Measurements from ENCODE around the gene NIPAL4.
"Not testable (repeated sequence)": the region's sequence is repeated elsewhere in the genome, so short reads cannot be mapped to it uniquely, and the experiment has no call there.

NIPAL4 gene

DNA sequence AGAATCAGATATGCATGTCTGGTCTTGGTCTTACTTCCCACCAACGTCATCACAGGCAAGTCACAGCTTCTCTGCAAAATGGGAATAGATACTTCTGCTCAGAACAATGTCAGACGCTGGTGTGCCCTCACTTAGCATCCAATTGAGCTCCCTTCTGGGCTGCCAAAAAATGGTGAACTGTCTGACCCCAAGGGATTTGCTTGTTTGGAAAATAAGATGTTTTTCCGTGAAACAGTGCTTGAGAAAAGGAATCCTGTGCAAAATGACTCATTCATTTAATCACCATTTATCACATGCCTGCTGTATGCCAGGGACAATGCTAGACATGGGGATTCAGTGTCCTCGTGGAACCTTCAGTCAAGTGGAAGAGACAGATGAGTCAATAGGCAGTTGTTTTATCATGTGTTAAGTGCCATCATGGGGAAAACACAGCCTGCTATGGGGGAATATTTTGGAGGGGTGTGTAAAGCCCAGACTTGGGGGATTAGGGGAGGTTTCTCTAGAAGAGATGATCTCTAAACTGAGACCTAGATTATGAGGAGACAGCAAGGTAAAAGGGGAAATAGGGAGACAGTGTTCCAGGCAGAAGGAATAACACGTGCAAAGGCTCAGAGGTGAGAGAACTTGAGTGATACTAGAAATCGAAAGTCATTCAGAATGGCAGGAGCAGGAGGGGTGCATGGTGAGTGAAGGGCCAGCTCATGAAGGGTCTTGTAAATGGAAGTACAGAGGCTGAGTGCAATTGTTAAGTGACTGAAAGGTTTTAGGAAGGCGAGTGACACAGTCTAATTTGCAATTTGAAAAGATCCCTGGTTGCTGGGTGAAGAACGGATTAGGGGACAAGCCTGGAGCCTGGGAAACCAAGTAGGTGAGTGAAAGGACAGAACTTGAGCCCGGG is 3.9 kb downstream of the NIPAL4 start:
- DNase-seq = no peak

DNA sequence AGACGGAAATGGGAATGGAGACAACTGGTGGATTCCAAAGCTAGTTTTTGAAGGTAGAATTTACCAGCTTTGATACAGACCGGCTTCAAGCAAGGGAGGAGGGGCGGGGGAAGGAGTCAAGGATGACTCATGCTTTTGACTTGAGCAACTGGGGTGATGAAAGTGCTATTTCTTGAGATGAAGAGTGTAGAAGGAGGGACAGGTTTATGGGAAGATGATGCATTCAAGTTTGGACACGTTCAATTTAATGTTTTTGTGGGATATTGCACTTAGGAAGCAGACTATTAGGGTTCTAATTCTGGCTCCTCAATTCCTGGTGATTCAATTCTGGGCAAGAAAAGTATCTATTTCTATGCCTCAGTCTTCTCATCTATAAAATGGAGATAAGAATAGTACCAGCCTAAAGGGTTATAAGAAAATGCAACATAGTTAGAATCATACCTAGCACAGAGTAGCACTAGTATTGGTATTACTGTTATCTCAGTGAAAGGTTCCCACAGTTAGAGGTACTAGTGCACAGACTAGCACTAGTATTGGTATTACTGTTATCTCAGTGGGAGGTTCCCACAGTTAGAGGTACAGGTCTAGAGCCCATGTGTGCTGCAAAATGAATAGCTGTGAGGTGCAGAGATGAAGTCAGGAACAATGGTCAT is 4.6 kb downstream of the NIPAL4 start:
- peak; percentile 77 for DNase-seq

DNA sequence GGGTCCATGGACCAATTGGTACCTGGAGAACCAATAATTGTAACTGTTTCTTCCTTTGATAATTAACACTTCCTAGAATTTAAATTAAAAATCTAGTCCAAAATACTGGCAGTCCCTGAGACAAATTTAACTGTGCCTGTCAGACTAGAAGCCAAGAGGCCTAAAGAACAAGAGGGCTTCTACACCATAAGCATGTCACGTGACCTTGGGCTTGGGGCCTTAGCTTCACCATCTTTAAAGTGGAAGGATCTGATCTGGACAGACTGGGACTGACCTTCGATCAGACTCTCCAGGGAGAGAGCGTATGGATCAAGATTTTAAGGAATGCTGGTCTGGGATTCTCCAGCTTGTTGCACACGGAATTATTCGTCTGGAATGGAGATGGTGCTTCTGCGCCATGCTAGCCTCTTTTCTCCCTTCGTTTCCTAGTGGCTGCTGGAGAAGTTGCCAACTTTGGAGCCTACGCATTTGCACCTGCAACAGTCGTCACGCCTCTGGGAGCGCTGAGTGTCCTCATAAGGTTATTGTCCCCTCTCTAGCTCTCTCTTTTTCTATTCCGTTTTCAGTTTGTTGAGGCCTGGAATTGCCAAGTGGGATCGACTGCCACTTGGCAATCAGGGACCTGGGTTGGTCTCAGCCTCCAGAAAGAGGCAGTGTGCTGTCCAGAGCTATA is 8.4 kb downstream of the NIPAL4 start:
- no peak for DNase-seq

DNA sequence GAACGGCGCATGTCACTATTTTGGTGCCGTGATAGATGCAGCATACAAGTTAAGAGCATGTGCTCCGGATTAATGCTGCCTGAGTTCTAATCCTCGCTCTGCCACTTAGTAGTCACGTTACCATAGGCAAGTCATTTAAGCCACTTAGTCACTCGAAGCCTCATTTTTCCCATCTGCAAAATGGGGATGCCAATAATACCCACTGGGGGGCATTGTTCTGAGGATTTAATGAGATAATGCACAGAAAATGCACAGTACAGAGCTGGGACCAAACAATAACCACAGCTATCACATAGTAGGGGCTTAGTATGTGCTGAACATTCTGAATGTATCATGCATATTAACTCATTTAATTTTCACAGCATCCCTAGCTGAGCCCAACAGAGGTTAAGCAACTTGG is 9.1 kb downstream of the NIPAL4 start:
- DNase-seq = no peak

DNA sequence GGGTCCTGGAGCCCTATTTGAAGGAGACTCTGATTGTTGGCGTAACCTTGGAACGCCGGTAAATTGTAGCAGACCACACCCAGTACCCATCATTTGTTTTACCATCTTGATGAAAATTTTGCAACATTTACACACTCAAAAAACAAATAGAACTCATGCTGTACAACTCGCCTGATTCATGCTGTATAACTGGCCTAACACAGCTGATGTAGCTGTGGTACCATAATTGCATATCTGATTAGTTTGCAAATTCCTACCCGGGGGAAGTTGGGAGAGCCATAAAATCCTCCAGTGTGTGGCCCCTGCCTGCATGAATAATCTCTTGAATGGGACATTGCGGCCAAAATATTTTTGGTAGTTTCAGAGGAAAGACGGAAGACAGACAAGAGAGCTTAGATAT is 9.7 kb downstream of the NIPAL4 start:
- no peak for DNase-seq

DNA sequence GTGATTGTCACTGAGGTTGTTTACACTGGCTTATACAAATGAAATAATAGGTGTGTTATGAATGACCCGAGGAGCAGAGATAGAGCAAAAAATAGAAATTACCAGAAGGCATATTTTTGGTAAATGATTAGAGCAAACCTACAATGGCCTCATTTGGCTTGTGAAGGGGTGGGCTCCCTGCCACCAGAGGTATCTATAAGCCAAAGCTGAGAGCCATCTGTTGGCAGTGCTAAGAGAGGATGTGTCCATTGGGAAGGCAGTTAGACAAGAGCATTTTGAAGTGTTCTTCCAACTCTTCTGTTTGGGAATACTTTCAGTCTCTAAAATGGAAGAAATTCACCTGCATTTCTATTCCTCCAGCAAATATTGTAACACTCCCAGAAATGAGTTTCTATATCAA is 10.6 kb downstream of the NIPAL4 start:
- no peak for DNase-seq

DNA sequence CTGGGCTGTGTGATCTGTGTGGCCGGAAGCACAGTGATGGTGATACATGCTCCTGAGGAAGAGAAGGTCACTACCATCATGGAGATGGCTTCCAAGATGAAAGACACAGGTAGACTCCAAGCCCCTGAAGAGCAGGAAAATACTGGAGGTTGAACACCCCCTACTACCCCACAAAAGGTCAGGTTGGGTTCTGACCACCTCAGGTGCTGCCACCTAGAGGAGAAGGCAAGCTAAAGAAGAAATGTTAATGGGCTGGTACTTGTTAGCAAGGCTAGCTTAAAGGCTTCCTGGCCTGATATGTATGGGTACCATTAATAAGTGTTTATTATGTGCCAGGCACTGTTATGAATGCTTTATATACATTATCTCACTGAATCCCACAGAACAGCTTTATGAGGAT is 11.7 kb downstream of the NIPAL4 start:
- no peak for DNase-seq

DNA sequence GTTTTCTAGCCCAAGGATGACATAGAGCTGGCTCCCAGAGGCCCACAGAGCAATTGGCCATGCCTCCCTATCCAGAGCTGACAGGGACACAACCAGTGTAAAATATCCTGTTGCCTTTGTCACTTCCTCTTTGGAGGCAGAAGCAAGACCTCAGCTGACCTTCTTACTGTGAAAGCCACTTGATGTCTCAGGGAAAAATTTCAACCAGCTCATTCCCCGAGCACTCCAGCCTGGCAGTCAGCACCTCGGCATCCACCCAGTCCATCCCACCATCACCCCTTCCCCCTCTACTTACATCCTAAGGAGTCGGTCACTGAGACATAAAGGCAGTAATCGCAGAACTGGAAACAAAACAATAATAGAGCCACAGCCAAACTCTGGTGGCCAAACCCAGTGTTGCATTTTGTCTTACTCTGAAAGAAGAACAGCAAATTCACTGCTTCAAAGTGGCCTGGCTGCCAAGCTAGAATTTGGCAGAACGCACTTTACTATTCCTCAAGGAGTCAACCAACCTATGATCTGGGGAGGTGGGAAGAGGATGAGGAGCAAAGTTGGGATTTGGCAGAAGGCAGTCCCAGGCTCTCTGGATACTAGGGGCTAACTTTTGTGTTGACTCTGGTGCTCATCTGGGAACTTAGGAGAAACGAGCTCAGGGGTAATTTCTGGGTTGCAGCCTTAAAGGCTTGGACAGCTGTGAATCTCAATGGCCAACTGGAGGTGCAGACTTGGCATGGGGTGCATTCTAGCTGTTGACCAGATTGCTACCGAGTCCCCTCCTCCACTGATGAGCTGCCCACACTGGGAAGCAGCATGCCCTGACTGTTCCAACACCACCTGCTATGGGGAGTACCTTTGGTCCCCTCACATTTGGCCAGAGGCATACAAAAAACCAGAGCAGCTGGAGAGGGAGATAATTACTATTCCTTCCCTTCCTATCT is 13.6 kb downstream of the NIPAL4 start:
- DNase-seq = no peak

DNA sequence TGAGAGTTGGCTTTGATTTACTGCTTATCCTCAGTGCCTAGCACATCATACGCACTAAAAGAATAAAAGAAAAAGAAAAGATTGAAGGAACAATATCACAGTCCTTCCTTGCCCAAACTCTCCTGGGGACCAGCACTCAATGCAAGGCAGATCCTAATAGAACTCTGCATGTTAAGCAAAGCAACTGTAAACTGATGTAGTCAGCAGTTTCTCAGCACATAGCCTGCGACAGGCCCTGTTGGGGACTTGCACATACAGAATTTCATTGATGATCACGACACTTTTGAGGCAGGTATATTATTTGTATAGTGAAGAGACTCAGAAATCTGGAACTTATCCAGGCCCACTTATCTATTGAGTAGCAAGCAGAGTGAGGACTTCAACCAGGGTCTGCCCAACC is 15.4 kb downstream of the NIPAL4 start:
- no peak for DNase-seq

DNA sequence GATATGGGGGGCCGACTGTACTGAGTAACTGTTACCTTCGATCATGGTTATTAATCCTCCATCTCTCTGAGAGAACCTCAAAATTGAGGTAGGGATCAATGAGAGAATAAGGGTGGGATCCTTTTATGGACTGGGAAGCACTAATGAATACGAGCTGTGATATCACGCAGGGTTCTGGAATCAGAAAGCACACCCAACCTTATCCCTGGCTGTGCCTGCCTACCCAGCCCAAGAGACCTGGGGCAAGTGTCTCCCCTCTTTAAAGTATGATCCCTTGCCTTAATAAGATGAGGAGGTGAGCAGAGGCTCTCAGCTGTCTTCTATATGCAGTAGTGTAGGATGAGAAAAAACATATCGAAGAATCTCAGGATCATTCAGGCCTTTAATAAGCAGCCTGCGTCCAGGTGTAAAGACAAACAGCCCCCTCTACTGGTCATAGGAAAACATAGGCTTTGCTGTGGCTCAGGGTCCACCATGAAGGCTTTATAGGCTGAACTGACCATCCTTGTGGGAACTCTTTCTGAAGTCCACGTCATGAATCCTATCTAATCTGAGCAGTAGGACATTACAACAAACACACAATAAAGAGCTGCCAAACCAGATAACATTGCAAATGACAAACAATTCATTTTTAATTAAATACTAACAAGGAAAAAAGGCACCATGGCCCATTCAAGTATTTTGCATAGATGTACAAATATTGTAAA is 16.8 kb downstream of the NIPAL4 start:
- DNase-seq = no peak

DNA sequence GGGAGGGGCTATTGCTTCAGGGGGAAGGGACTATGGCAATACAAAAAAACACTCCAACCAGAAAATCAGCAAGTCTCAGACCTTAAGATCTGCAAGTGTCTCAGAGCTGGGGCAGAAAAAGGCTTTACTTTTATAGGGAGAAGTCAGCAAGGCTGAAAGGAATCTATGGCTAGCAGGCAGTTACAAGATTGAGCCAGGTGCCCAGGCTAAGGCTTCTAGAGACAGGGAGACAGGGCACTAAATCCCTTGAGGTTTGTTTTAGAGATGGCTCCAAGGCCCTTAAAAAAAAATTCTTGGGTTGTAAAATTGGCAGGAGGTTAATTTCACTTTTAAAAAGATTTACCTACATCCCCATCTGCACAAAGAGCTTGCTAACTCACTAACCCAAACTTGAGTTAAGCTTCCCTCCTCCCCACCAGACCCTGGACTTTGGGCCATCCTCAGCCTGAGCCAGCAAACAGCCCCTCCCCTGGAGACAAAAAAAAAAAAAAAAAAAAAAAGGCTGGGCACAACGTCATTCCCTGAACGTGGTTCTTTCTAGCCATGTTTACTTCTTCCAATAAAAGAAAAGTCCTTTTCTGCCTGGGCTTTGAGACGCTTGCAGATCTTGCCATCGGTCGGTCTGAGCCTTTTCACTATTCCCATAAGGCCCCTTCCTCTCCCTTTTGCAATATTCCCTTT is 17.9 kb downstream of the NIPAL4 start:
- DNase-seq = no peak

DNA sequence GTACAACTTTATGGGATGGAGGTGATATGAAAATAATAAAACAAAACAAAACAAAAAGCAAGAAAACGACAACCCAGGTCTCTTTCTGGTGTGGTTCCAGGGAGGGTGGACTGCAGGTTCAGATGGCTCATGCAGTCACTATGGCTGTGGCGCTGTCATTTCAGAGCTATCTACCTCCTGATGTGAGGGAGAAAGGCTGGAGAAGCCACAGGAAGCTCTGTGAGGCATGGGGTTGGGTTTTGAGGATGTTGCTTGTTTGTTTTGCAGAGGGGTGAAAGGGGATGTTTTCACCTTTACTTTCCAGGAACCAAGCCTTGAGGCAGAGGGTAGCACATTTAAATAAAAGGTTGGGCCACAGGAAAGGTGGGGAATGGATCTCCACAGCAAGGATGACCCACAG is 18.7 kb downstream of the NIPAL4 start:
- no peak for DNase-seq

DNA sequence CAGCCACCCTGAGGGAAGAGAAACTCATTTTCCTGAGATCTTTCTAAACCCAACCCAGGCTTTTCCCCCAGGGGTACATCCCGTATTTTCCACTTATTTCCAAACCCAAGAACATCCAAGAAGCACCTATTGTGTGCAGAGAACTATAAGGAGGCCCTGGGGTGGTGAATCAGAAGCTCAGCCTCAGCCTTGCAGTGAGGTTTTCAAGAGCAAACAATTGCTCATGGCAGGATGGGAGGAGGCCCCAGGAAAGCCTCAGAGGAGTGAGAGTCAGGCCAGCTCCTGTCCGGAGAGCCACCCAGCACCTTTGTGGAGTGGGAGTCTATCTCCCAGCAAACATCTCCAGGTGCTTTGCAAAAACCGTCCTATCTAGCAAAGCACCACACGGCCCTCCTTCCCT is 19.2 kb downstream of the NIPAL4 start:
- DNase-seq = no peak

DNA sequence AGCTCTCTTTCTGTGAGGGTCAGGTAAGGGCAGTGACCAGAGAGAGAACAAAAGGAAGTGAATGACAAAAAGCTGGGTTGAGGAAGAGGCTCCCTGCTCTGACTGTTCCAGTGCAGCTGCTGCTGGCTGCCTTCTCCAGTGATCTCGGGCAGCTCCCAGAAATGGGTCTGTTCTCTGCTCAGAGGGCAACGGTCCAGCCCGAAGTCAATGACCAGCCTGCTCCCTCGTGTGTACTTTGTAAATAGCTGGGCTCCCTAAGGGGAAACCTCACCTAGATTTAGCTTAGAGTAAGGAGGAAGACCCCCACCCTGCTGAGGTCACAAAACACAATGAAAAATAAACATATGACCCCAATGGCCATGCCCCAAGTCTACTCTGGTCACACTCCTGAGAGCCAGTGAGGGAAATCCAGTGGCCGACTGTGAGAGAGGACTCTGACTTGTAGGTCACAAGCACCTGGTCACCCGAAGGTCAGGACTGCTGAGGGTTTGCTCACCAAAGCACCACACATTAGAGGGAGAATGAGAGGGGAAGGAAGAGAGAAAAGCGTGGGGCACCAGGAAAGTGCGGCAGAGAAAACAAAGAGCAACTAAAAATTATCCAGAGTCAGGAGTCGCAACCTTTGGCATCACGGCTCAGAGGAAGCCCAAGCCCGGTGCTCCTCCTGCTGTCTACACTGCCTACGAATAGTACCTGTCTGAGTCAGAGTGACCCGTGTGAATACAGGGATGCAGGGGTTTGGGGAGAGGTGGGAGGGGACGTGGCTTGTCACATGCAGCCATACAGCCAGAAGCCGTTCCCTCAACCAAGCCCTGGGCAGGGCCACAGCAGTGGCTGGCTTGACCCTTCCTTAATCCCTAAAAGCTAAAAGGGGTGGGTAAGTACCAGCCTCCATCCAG is 19.8 kb downstream of the NIPAL4 start:
- DNase-seq = no peak

DNA sequence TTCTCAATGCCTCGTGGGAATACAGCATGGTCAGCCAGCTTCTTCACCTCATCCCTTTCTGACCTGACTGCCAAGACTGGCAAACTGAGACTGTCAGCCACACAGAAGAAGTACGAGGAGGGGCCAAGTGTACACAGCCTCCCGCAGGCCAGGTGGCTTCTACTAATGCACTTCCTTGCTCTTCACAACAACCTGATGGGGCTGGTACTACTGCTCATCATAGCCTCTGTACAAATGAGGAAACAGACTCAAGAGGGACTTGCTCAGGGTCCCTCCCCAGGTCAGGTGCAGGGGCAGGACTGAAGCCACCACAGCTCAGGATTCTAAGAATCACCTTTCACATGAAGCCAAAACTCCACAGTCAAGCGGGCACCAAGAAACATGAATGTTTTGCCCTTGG is 21.3 kb downstream of the NIPAL4 start:
- no peak for DNase-seq

DNA sequence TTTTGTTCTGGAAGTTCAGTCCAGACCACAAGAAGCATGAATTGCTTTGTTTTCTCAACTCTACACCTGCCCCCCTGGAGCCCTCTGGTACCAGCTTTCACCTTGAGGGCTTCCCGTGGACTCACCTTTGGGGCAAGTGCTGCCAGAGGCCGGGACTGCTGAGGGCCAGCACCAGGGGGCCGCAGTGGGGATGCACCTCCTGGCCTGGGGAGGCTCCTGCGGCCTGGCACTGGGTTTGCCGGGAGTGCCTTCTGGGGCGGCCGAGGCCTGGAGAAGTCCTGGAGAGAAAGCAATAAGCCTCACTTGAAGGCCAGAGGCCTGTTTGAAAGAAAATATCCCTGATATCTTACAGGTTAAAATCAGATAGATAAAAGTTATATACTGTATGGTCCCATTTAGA is 21.7 kb downstream of the NIPAL4 start:
- DNase-seq = no peak

DNA sequence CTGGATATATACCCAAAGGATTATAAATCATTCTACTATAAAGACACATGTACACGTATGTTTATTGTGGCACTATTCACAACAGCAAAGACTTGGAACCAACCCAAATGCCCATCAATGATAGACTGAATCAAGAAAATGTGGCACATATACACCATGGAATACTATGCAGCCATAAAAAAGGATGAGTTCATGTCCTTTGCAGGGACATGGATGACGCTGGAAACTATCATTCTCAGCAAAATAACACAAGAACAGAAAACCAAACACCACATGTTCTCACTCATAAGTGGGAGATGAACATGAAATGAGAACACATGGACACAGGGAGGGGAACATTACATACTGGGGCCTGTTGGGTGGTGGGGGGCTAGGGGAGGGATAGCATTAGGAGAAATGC is 22.7 kb downstream of the NIPAL4 start:
- DNase-seq = not testable (repeated sequence)

DNA sequence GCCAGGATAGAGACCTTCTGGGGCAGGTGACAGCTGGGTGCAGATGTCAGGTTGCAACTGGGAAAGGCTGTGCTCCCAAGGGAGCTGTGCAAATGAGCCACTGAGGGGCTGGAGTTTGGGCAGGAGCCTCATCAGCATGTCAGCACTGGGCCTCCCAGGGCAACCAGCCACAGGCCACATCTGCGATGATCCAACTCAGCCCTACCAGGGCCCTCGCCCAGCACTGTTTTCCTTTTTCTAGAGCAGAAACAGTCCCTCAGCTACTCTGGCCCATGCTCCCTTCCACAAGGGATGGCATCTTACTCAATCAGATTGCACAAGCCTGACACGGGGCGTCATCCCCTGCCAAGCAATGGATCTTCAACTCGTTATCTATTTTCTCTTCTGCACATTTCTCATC is 24.8 kb downstream of the NIPAL4 start:
- no peak for DNase-seq

DNA sequence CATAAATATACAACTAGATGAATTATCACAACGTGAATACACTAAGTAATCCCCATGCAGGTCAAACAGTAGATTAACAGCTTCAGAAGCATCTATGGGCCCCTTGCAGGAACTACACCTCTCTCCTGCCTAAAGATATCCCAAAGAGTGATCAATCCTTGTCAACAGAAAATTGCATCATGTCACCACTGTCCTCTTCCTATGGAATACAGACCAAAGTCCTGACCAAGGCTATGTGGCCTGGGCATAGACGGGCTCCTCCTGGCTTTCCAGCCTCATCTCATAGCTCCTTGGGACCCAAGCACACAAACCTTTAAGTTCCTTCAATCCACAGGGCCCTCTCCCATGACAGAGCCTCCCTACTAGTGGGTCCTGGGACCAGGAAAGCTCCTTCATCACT is 25.3 kb downstream of the NIPAL4 start:
- no peak for DNase-seq

DNA sequence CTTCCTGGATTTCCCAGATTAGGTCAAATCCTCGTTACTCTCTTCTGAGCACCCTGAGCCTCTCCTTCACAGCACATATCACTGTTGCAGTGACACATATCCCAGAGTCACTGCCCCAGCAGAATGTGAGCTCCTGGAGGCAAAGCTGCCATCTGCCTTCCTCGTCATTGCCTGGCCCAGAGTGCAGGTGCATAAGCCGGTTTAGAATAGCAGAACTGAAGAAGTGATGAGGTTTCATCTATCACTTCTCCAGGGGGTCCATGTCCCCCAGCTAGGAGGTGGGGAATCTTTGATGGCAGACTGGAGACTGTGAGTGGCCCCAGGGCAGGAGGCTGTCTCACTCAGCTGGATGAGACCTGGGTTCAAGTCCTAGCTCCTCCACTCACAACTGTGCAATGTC is 25.8 kb downstream of the NIPAL4 start:
- DNase-seq = no peak

Measured in stimulated activated CD4-positive, alpha-beta T cell treated with anti-CD3 and anti-CD28 coated beads, Interleukin-1b, Interleukin-23, amount 100 ng/mL, for 48 hours (primary cell).